HG03342 (cell line): ENCODE data around the gene PCDHGA3.
A peak's percentile ranks its signal among the peaks of the same experiment; 100 is the strongest.
"Not testable (repeated sequence)": the region's sequence is repeated elsewhere in the genome, so short reads cannot be mapped to it uniquely, and the experiment has no call there.

Experiments used
- ATAC-seq: cut with Tn5 transposase; IDR thresholded peaks from one replicate; pipeline ENCODE4 v1.9.1; 2021; ENCODE audit warnings: mild to moderate bottlenecking, moderate library complexity; ENCODE audit not compliant: unreplicated experiment

PCDHGA3 gene

GRCh38 chr5:141346017-141346416 lies 2.4 kb downstream of the PCDHGA3 start:
- ATAC-seq: not testable (repeated sequence)

DNA sequence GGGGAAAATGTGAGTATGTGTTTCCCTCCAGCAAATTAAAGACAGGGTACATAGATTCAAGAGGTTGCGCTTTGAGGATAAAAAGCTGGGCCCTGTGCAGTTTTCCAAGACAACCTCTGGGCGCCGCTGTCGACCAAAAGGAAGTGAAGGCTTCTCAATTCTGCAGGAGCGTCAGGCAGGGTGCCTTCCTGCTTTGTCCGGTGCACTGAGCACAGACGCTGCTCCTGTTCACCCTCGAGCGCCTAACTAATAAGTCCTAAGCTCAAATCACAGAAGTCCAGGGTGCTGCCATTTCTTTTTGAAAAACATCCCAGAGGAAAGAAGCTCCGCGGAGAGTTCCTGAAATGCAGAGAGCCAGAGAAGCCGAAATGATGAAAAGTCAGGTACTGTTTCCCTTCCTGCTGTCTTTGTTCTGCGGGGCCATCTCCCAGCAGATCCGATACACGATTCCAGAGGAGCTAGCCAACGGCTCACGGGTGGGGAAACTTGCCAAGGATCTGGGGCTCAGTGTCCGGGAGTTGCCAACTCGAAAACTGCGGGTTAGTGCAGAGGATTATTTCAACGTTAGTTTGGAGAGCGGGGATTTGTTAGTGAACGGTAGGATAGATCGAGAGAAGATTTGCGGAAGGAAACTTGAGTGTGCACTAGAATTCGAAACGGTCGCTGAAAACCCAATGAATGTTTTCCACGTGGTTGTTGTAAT lies 6.4 kb downstream of the PCDHGA3 start, which contains the start of gene PCDHGB1:
Gene PCDHGB1, plus strand, starts transcription at position 183 of the 703 bp plus-strand sequence. Its CDS starts 162 bp downstream, at position 345.
- ATAC-seq: no peak

GRCh38 chr5:141351591-141351990 lies 8.0 kb downstream of the PCDHGA3 start:
- ATAC-seq: no peak

DNA sequence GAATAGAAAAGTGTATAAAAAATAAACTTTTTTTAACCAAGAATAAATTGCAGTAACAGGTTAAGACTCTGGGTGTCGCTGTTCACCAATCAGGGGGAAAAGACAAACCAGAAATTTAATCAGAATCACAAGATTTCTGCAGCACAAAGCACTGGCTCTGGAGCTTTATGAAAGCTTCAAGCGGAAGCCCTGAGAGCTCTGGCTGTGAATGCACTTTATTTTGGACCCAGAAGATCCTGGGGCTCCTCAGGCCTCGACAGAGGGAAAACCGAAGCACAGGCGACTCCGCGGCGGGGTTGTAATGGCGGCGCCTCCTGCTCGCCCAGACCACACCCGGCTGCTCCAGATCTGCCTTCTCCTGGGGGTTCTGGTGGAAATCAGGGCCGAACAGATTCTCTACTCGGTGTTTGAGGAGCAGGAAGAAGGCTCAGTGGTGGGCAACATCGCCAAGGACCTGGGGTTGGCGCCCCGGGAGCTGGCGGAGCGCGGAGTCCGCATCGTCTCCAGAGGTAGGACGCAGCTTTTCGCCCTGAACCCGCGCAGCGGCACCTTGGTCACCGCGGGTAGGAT lies 11.4 kb downstream of the PCDHGA3 start, which contains the start of gene PCDHGA4:
Gene PCDHGA4, plus strand, starts transcription at position 122 of the 570 bp plus-strand sequence. Its CDS starts 87 bp downstream, at position 209.
- ATAC-seq: no peak

- ATAC-seq: no peak
These were observed 12.0 kb downstream of the PCDHGA3 start for GRCh38 chr5:141355641-141356040.

DNA sequence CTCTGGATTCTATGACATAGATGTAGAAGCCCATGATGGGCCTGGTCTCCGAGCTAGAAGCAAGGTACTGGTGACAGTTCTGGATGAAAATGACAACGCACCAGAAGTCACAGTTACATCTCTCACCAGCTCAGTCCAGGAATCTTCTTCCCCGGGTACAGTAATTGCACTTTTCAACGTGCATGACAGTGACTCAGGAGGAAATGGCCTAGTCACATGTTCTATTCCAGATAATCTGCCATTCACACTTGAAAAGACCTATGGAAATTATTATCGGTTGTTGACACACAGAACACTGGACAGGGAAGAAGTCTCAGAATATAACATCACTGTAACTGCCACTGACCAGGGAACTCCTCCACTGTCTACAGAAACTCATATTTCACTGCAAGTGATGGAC lies 12.5 kb downstream of the PCDHGA3 start:
- no peak for ATAC-seq

DNA sequence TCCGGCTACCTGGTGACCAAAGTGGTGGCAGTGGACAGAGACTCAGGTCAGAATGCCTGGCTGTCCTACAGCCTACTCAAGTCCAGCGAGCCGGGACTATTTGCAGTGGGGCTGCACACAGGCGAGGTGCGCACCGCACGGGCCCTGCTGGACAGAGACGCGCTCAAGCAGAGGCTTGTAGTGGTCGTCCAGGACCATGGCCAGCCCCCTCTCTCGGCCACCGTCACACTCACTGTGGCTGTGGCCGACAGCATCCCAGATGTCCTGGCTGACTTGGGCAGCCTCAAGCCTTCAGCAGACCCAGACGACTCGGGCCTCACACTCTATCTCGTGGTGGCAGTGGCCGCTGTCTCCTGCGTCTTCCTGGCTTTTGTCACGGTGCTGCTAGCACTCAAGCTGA lies 13.3 kb downstream of the PCDHGA3 start:
- ATAC-seq: no peak

GRCh38 chr5:141359790-141360426 lies 16.3 kb downstream of the PCDHGA3 start, which contains the start of gene PCDHGB2:
TSS of gene PCDHGB2 (plus strand) at chr5:141359994. CDS start at chr5:141360136, 142 bp downstream.
- ATAC-seq: no peak

DNA sequence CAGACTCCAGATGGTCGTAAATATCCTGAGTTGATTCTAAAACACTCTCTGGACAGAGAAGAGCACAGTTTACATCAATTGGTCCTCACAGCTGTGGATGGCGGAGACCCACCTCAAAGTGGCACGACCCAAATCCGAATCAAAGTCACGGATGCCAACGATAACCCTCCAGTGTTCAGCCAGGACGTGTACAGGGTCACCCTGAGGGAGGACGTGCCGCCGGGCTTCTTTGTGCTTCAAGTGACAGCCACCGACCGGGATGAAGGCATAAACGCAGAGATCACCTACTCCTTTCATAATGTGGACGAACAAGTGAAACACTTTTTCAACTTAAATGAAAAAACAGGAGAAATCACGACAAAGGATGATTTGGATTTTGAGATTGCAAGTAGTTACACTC lies 17.1 kb downstream of the PCDHGA3 start:
- ATAC-seq: no peak

DNA sequence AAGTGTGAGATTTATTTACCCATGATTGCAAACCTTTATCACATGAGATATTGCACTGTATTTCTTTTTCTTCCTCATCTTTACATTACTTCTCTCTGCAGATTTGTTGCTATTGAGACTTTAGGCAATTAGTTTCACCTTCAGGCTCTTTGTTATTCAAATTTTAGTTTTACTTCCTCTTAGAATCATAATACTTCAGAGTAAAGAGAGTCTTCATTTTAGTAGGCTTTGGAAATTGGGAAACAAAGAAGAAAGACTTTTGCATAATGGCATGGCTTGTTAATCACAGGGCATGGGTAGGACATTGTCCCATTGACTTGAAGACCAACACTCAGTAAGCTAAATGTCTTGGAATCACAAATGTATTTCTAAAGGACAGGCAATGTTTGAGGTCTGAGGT lies 19.1 kb downstream of the PCDHGA3 start:
- ATAC-seq: no peak

DNA sequence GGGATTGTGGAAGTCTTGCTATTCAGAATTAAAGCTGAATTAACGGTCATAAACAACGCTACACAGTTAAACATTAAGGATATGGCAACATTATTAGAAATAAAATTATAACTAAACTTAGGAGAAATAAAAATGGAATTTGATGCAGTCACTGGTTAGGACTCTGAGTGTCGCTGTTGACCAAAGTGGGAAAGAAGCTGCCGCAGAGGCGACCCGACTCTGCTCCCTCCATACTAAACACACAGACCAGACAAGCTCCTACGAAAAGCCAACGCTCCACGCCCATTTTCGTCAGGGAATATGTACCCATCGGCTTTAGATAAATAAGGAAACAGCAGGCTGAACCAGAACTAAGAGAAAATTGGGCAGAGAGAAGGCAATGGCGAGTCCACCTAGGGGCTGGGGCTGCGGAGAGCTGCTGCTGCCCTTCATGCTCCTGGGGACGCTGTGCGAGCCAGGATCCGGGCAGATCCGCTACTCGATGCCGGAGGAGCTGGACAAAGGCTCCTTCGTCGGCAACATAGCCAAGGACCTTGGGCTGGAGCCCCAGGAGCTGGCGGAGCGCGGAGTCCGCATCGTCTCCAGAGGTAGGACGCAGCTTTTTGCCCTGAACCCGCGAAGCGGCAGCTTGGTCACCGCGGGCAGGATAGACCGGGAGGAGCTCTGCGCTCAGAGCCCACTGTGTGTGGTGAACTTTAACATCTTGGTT lies 20.5 kb downstream of the PCDHGA3 start, which contains the start of gene PCDHGA5:
Gene PCDHGA5, plus strand, starts transcription at position 211 of the 709 bp plus-strand sequence. Its CDS starts 169 bp downstream, at position 380.
- no peak for ATAC-seq

DNA sequence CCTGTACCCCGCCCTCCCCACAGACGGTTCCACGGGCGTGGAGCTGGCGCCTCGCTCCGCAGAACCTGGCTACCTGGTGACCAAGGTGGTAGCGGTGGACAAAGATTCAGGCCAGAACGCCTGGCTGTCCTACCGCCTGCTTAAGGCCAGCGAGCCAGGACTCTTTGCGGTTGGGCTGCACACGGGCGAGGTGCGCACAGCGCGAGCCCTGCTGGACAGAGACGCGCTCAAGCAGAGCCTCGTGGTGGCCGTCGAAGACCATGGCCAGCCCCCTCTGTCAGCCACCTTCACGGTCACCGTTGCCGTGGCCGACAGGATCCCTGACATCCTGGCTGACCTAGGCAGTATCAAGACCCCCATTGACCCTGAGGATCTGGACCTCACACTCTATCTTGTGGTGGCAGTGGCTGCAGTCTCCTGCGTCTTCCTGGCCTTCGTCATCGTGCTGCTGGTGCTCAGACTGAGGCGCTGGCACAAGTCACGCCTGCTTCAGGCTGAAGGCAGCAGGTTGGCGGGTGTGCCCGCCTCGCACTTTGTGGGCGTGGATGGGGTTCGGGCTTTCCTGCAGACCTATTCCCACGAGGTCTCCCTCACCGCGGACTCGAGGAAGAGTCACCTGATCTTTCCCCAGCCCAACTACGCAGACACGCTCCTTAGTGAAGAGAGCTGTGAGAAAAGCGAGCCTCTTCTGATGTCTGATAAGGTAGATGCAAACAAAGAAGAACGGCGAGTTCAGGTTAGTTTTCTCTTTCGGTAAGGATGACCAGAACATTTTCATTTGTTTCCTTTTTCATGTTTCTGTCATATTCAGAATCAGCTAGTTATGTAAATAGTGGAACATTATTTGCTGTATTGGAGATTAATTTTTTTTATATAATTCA lies 22.6 kb downstream of the PCDHGA3 start:
- no peak for ATAC-seq

DNA sequence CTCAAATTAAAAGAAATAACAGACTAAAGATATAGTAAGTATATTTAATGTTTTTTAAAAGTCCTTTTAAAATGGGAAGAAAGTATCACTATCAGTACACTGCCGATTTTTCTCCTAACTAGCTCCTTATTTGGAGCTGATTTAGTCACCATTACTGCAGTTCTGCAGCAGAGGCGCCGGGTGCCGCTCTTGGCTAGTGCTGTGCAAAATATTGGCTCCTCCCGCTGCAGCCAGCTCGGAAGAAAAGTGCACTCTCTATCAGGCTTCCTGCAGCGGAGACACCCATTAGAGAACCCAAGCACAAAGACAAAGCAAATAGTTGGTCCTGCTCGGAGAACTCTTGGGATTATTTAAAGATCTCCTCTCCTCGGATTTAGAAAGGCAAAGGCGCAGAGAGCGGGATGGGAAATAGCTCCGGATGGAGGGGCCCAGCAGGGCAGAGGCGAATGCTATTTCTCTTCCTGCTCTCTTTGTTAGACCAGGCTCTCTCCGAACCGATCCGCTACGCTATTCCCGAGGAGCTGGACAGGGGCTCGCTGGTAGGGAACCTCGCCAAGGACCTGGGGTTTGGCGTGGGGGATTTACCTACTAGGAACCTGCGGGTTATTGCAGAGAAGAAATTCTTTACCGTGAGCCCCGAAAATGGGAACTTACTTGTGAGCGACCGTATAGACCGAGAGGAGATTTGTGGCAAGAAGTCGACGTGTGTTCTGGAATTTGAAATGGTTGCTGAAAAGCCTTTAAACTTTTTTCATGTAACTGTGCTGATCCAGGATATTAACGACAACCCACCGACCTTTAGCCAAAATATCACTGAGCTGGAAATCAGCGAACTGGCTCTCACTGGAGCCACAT lies 26.6 kb downstream of the PCDHGA3 start, which contains the start of gene PCDHGB3:
Gene PCDHGB3, plus strand, starts transcription at position 249 of the 855 bp plus-strand sequence. Its CDS starts 153 bp downstream, at position 402.
- ATAC-seq: peak; percentile 82

- ATAC-seq: no peak
These were observed 28.2 kb downstream of the PCDHGA3 start for GRCh38 chr5:141371572-141372475.

- no peak for ATAC-seq
These were observed 30.2 kb downstream of the PCDHGA3 start, which contains the start of gene PCDHGA6 for GRCh38 chr5:141373673-141374317. TSS of gene PCDHGA6 (plus strand) at chr5:141373891. CDS start at chr5:141374084, 193 bp downstream.

GRCh38 chr5:141374627-141375026 lies 31.0 kb downstream of the PCDHGA3 start:
- no peak for ATAC-seq

- not testable (repeated sequence) for ATAC-seq
These were observed 32.0 kb downstream of the PCDHGA3 start for GRCh38 chr5:141375444-141376155.
